ENCODE data around the gene TSEN54.

DNA sequence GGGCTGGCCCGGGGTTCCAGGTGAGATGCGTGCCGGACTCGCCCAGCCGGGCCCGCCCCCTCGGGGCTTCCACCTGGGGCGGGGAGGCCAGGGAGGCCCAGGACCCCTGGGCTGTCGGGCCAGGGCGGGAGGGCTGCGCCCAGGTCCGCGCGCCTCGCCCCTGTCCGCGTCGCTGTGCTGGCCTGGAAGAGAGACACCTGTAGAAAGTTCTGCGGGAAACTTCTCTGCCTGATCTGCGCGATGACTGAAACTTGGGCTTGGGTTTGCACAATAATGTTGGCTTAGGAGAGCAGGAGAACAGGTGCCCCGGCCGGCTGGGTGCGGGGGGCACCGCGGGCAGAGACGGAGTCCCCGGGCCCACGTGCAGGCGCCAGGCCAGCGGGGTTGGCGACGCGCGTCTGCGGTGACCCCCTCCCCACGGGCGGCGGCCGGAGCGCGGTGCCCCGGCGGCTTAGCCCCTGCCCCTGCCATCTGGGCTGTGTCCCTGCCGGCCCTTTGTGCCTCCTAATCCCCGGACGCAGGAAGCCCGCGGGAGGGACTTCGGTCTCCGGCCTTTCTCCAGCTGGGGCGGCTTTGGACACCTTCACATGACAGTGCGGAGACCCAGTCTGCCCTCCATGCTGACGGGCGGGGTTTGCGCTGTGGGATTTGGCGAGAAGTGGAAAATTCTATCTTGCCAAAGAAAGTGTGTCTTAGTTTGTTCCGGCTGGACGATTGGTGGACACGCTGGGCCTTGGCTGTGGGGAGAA is 9.7 kb downstream of the TSEN54 start:
- TF ChIP-seq, protein P1, sequence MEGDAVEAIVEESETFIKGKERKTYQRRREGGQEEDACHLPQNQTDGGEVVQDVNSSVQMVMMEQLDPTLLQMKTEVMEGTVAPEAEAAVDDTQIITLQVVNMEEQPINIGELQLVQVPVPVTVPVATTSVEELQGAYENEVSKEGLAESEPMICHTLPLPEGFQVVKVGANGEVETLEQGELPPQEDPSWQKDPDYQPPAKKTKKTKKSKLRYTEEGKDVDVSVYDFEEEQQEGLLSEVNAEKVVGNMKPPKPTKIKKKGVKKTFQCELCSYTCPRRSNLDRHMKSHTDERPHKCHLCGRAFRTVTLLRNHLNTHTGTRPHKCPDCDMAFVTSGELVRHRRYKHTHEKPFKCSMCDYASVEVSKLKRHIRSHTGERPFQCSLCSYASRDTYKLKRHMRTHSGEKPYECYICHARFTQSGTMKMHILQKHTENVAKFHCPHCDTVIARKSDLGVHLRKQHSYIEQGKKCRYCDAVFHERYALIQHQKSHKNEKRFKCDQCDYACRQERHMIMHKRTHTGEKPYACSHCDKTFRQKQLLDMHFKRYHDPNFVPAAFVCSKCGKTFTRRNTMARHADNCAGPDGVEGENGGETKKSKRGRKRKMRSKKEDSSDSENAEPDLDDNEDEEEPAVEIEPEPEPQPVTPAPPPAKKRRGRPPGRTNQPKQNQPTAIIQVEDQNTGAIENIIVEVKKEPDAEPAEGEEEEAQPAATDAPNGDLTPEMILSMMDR (IDR thresholded peaks at IDR 0.05): no peak
- TF ChIP-seq POLR2A (IDR thresholded peaks at IDR 0.05): no peak
- TF ChIP-seq EP300 (IDR thresholded peaks at IDR 0.05): no peak
